K562 (cell line): ENCODE measurements around the gene MAD2L1. TPM values are rescaled to one million over a fixed set of nuclear protein-coding genes. Genes with fewer than 3 reads are reported as not detected.
A peak's percentile ranks its signal among the peaks of the same experiment; 100 is the strongest.

Source experiments
- ATAC-seq: fragments of 200-7000 bp; cut with Tn5 transposase; 3 replicates; pipeline ENCODE4 v1.9.1; 2020; ENCODE audit warnings: moderate library complexity
- BruUV-seq: library from RNA; stranded (reverse); fragments of 400-500 nt; replicated peaks from 2 replicates; lab custom pipeline; 2021; lab: Mats Ljungman, UMichigan
- CTCF ChIA-PET: fragments of 300-600 bp; formaldehyde crosslinking; extraction: SDS; loops from one replicate; lab custom pipeline; 2021; ENCODE audit warnings: low intra/inter-chr PET ratio; lab: Yijun Ruan, JAX
- POLR2A ChIA-PET: fragments of 300-600, 350-650 bp; sonication (Branson Sonifier 250); formaldehyde crosslinking; extraction: SDS; loops from one replicate; lab custom pipeline; 2021; ENCODE audit warnings: antibody characterized with exemption, inconsistent platforms; lab: Yijun Ruan, JAX
- DNase-seq, 4 experiments: peaks; one replicate each; pipeline versions ENCODE4 v3.0.0 to v3.0.0-alpha.2; 2011 to 2018; ENCODE audit warnings: low spot score in 3 of 4, mixed read lengths in 3 of 4; ENCODE audit errors: extremely low read depth in 1 of 4
- FAIRE-seq: peaks from 2 replicates; lab custom pipeline; 2011; peaks lifted over from hg19 to GRCh38; lab: Jason Lieb, UNC
- H2AFZ ChIP-seq: 2 replicates; pipeline ENCODE4 v1.6.0; 2011; ENCODE audit warnings: low read depth, low read length, control low read depth, inconsistent platforms
- H3K27ac ChIP-seq: fragments of 200-600 bp; 3 replicates; pipeline ENCODE4 v1.8.0; 2011; ENCODE audit warnings: low read depth, mild to moderate bottlenecking, control low read depth, inconsistent platforms, low read length, moderate library complexity, mixed read lengths; ENCODE audit errors: extremely low read depth
- H3K27me3 ChIP-seq, 2 experiments: fragments of 300-600 bp in 1 of 2; 2 replicates in 1 of 2; 3 replicates in 1 of 2; pipeline versions ENCODE4 v1.6.0 to v1.8.0; 2011; ENCODE audit warnings: inconsistent platforms in 2 of 2, low read length in 2 of 2, mild to moderate bottlenecking in 1 of 2, mixed read lengths in 1 of 2, moderate library complexity in 1 of 2; ENCODE audit not compliant: control insufficient read depth in 2 of 2, insufficient read depth in 2 of 2
- H3K36me3 ChIP-seq: fragments of 300-600 bp; 3 replicates; pipeline ENCODE4 v1.8.0; 2011; ENCODE audit warnings: mild to moderate bottlenecking, low read length, inconsistent platforms; ENCODE audit not compliant: control insufficient read depth, insufficient read depth
- H3K4me1 ChIP-seq, 2 experiments: fragments of 200-600 bp in 1 of 2; replicated peaks in 1 of 2; 2 replicates in 1 of 2; 3 replicates in 1 of 2; pipeline versions ENCODE4 v1.5.1 to v1.8.0; 2011; ENCODE audit warnings: inconsistent platforms in 2 of 2, low read length in 2 of 2, mild to moderate bottlenecking in 1 of 2, mixed read lengths in 1 of 2, moderate library complexity in 1 of 2; ENCODE audit not compliant: control insufficient read depth in 2 of 2, insufficient read depth in 2 of 2
- H3K4me2 ChIP-seq: 2 replicates; pipeline ENCODE4 v1.6.1; 2011; ENCODE audit warnings: low read length, control low read depth, inconsistent platforms, mixed read lengths; ENCODE audit not compliant: insufficient read depth
- H3K4me3 ChIP-seq: fragments of 200-600 bp; sonication (generic), shearing (Covaris generic); 2 replicates; pipeline ENCODE4 v1.5.1; 2016; ENCODE audit warnings: control low read depth, inconsistent platforms
- H3K79me2 ChIP-seq: fragments of 200-600 bp; 3 replicates; pipeline ENCODE4 v1.8.0; 2011; ENCODE audit warnings: low read length, inconsistent platforms; ENCODE audit not compliant: control insufficient read depth, insufficient read depth
- H3K9ac ChIP-seq, 2 experiments: 2 replicates each; pipeline versions ENCODE4 v1.6.0 to v1.6.1; 2011; ENCODE audit warnings: low read depth in 2 of 2, low read length in 2 of 2, control low read depth in 1 of 2, inconsistent platforms in 1 of 2, mild to moderate bottlenecking in 1 of 2, mixed read lengths in 1 of 2; ENCODE audit not compliant: insufficient read depth in 1 of 2
- H3K9me1 ChIP-seq: one replicate; pipeline ENCODE4 v1.6.0; 2011; ENCODE audit warnings: inconsistent platforms, mild to moderate bottlenecking, low read length, moderate library complexity; ENCODE audit not compliant: control insufficient read depth, insufficient read depth
- H3K9me3 ChIP-seq: replicated peaks from 2 replicates; pipeline ENCODE4 v1.5.1; 2011; ENCODE audit warnings: low read depth, low read length, inconsistent platforms; ENCODE audit not compliant: control insufficient read depth, insufficient read depth
- H4K20me1 ChIP-seq: replicated peaks from 2 replicates; pipeline ENCODE4 v1.6.1; 2011; ENCODE audit warnings: low read length, inconsistent platforms, mixed read lengths; ENCODE audit not compliant: control insufficient read depth, insufficient read depth
- ATF7 ChIP-seq: fragments of 450-650 bp; IDR thresholded peaks from 2 replicates; pipeline ENCODE4 v1.7.1; 2014; ENCODE audit warnings: mild to moderate bottlenecking, moderate library complexity
- IFI16 ChIP-seq: fragments of 250-450 bp; sonication (Bioruptor Pico); IDR thresholded peaks from 2 replicates; pipeline ENCODE4 v2.1.2; 2022; ENCODE audit warnings: mild to moderate bottlenecking, inconsistent platforms
- ILF3 ChIP-seq: fragments of 450-650 bp; IDR thresholded peaks from 2 replicates; pipeline ENCODE4 v1.6.1; 2018; ENCODE audit warnings: antibody characterized with exemption, mild to moderate bottlenecking, moderate library complexity, borderline replicate concordance
- SP2 ChIP-seq: IDR thresholded peaks from 2 replicates; pipeline ENCODE4 v1.6.1; 2011; ENCODE audit warnings: mild to moderate bottlenecking, low read depth, low read length, moderate library complexity; ENCODE audit not compliant: poor library complexity, severe bottlenecking; ENCODE audit errors: extremely low read depth
- XRCC4 ChIP-seq: IDR thresholded peaks from one replicate; pipeline ENCODE4 v1.6.1; 2011; ENCODE audit not compliant: insufficient read depth, insufficient read length; ENCODE audit errors: extremely low read depth
- ZNF583 ChIP-seq: fragments of 250-450 bp; sonication (Bioruptor Pico); IDR thresholded peaks from 2 replicates; pipeline ENCODE4 v1.4.0; 2020
- WGBS: fragments of 100-300 bp; shearing (Covaris generic); methylation state at CpG from one replicate; pipeline ENCODE4 v1.1.6; 2016; ENCODE audit warnings: low coverage, mixed read lengths; ENCODE audit not compliant: insufficient coverage; ENCODE audit errors: missing lambda C conversion rate; 5-methylcytosine and 5-hydroxymethylcytosine counted together
- in situ Hi-C: fragments of 300-500 bp; cut with MboI; formaldehyde crosslinking; loops from 4 replicates; pipeline ENCODE4 v1.15.0; 2018; ENCODE audit warnings: inconsistent platforms, mixed read lengths
- intact Hi-C: fragments of 100-400 bp; cut with micrococcal nuclease; formaldehyde crosslinking; loops from 2 replicates; pipeline ENCODE4 v1.14.2; 2022
- polyA plus RNA-seq, 8 experiments: library from polyadenylated mRNA; depleted of rRNA in 4 of 8; stranded (reverse) in 5 of 8; unstranded in 3 of 8; fragments of >200 nt; fragmentation: Nextera tagmentation in 2 of 8; fragmentation: Illumina TruSeq in 1 of 8; extraction: Ambion mirVana in 2 of 8; extraction: Trizol in 1 of 8; gene quantifications; 2 replicates each; pipeline versions ENCODE4 v1.2.1 to v1.2.3, GENCODE V29; 2011 to 2014; ENCODE audit warnings: inconsistent platforms in 1 of 8, missing spikeins in 1 of 8
- total RNA-seq, 7 experiments: library from RNA; depleted of rRNA in 6 of 7; stranded (reverse); fragments of >200 nt in 6 of 7; fragmentation: Illumina TruSeq in 2 of 7; extraction: Trizol in 2 of 7; gene quantifications; 2 replicates each; pipeline versions ENCODE4 v1.2.1 to v1.2.3, GENCODE V29; 2011 to 2021; ENCODE audit warnings: low replicate concordance in 1 of 7
- TF ChIP-seq, protein P1 (sequence below): fragments of 150-350 bp; IDR thresholded peaks from 2 replicates; pipeline ENCODE4 v1.6.1; 2014; ENCODE audit warnings: low read depth, mild to moderate bottlenecking, low read length, borderline replicate concordance
- TF ChIP-seq, protein P2 (sequence below), 2 experiments: IDR thresholded peaks; 2 replicates each; pipeline ENCODE4 v1.6.1; 2012; ENCODE audit warnings: improper control_type of control experiment in 2 of 2, low read depth in 2 of 2, low read length in 2 of 2, borderline replicate concordance in 1 of 2

The MAD2L1 gene
- total and polyA plus RNA-seq, 9 of the 15 experiments (the other 6 are each of a cell fraction or from before 2014, with no cell fraction given), result 75.0 to 494 (median 129) TPM

- ATAC-seq, result no peak
- BruUV-seq, result no TSS peak
- H3K27ac ChIP-seq, result no peak overlapping the region
Observed at GRCh38 chr4:120007191-120007871, 59.3 kb downstream of the MAD2L1 start.

More at GRCh38 chr4:120007191-120007871, 59.3 kb downstream of the MAD2L1 start:
- no peaks in the 10 kb centered on the region for H3K27me3 ChIP-seq
- H4K20me1 ChIP-seq, result no peaks in the 10 kb centered on the region
- no peak overlapping the region for H2AFZ ChIP-seq
- FAIRE-seq (no peak), DNase-seq (no peak)
- in situ Hi-C loops, result no loop called here
- H3K79me2 ChIP-seq, result no peaks in the 10 kb centered on the region
- TF ChIP-seq, protein P1, sequence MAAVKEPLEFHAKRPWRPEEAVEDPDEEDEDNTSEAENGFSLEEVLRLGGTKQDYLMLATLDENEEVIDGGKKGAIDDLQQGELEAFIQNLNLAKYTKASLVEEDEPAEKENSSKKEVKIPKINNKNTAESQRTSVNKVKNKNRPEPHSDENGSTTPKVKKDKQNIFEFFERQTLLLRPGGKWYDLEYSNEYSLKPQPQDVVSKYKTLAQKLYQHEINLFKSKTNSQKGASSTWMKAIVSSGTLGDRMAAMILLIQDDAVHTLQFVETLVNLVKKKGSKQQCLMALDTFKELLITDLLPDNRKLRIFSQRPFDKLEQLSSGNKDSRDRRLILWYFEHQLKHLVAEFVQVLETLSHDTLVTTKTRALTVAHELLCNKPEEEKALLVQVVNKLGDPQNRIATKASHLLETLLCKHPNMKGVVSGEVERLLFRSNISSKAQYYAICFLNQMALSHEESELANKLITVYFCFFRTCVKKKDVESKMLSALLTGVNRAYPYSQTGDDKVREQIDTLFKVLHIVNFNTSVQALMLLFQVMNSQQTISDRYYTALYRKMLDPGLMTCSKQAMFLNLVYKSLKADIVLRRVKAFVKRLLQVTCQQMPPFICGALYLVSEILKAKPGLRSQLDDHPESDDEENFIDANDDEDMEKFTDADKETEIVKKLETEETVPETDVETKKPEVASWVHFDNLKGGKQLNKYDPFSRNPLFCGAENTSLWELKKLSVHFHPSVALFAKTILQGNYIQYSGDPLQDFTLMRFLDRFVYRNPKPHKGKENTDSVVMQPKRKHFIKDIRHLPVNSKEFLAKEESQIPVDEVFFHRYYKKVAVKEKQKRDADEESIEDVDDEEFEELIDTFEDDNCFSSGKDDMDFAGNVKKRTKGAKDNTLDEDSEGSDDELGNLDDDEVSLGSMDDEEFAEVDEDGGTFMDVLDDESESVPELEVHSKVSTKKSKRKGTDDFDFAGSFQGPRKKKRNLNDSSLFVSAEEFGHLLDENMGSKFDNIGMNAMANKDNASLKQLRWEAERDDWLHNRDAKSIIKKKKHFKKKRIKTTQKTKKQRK, result no peak
- TF ChIP-seq ILF3, result no peak
- no peak for TF ChIP-seq IFI16 (CRISPR knock-in tag)
- no peak for TF ChIP-seq SP2
- TF ChIP-seq XRCC4, result no peak
- peak; percentile 20; the same call in 1 of the 2 replicates for TF ChIP-seq ATF7
- TF ChIP-seq, protein P2, sequence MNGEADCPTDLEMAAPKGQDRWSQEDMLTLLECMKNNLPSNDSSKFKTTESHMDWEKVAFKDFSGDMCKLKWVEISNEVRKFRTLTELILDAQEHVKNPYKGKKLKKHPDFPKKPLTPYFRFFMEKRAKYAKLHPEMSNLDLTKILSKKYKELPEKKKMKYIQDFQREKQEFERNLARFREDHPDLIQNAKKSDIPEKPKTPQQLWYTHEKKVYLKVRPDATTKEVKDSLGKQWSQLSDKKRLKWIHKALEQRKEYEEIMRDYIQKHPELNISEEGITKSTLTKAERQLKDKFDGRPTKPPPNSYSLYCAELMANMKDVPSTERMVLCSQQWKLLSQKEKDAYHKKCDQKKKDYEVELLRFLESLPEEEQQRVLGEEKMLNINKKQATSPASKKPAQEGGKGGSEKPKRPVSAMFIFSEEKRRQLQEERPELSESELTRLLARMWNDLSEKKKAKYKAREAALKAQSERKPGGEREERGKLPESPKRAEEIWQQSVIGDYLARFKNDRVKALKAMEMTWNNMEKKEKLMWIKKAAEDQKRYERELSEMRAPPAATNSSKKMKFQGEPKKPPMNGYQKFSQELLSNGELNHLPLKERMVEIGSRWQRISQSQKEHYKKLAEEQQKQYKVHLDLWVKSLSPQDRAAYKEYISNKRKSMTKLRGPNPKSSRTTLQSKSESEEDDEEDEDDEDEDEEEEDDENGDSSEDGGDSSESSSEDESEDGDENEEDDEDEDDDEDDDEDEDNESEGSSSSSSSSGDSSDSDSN (IDR thresholded peaks at IDR 0.05; ENCODE audit: borderline replicate concordance in 1 of 2, low read depth in 2 of 2, low read length in 2 of 2), result no peak
- no peak for TF ChIP-seq ZNF583 (CRISPR knock-in tag)
- no peak overlapping the region for H3K4me2 ChIP-seq
- intact Hi-C loops, result no loop called here
- CTCF ChIA-PET, result no interaction called here
- no peaks in the 10 kb centered on the region for H3K4me1 ChIP-seq
- H3K9me1 ChIP-seq, result no peaks in the 10 kb centered on the region
- POLR2A ChIA-PET, result no interaction called here
- H3K9ac ChIP-seq, result no peak overlapping the region
- H3K9me3 ChIP-seq, result no peaks in the 10 kb centered on the region
- WGBS, result 0% methylated on average over 5 of the region's 5 CpGs
- no peak overlapping the region for H3K4me3 ChIP-seq
- H3K36me3 ChIP-seq, result no peaks in the 10 kb centered on the region
